DND-41 (cell line): ENCODE data around the gene CDH23.

ENCODE experiments used
- EZH2 ChIP-seq: IDR thresholded peaks from 3 replicates; pipeline ENCODE4 v1.6.1; 2012; ENCODE audit warnings: borderline replicate concordance, low read depth, mild to moderate bottlenecking, moderate library complexity, low read length, inconsistent platforms; ENCODE audit not compliant: severe bottlenecking
- TF ChIP-seq, protein P1 (sequence below): IDR thresholded peaks from 2 replicates; pipeline ENCODE4 v1.5.1; 2012; ENCODE audit warnings: borderline replicate concordance, low read length, moderate library complexity, mild to moderate bottlenecking; ENCODE audit not compliant: poor library complexity, severe bottlenecking; ENCODE audit errors: extremely low read depth

DNA sequence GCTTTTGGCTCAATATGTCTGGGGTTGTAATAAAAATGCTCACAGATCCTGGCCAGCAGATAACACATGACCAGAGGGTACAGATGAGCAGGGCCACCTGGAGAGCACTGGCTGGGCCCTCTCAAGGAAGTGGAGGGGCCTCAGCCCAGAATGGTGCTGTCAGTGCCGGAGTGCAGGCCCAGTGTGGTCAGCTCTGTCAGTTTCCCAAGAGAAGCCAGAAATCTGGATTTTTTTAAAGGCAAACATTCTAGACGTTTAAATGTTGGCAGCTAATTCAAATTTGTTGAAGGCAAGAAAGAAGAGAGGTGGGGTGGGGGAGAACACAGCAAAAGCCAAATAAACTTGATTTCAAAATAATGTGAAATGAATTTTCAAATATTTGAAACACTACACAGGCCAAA, 320.8 kb downstream of the CDH23 start:
- TF ChIP-seq, protein P1, sequence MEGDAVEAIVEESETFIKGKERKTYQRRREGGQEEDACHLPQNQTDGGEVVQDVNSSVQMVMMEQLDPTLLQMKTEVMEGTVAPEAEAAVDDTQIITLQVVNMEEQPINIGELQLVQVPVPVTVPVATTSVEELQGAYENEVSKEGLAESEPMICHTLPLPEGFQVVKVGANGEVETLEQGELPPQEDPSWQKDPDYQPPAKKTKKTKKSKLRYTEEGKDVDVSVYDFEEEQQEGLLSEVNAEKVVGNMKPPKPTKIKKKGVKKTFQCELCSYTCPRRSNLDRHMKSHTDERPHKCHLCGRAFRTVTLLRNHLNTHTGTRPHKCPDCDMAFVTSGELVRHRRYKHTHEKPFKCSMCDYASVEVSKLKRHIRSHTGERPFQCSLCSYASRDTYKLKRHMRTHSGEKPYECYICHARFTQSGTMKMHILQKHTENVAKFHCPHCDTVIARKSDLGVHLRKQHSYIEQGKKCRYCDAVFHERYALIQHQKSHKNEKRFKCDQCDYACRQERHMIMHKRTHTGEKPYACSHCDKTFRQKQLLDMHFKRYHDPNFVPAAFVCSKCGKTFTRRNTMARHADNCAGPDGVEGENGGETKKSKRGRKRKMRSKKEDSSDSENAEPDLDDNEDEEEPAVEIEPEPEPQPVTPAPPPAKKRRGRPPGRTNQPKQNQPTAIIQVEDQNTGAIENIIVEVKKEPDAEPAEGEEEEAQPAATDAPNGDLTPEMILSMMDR: no peak
- no peak for TF ChIP-seq EZH2
